Upper lobe of right lung (tissue), 1 donor: Measurements from ENCODE around the gene FEM1B. TPM values are rescaled to one million over a fixed set of nuclear protein-coding genes. Genes with fewer than 3 reads are reported as not detected.

Source experiments
- ATAC-seq: fragments of 200-7000 bp; cut with Tn5 transposase; one replicate; pipeline ENCODE4 v1.9.1; 2020; ENCODE audit warnings: mild to moderate bottlenecking, moderate library complexity
- DNase-seq: peaks from one replicate; pipeline ENCODE4 v3.0.0-alpha.2; 2020
- H3K27ac ChIP-seq: fragments of 200-600 bp; one replicate; pipeline ENCODE4 v1.8.0; 2022
- H3K27me3 ChIP-seq: fragments of 200-600 bp; one replicate; pipeline ENCODE4 v1.8.0; 2022; ENCODE audit warnings: mild to moderate bottlenecking
- H3K36me3 ChIP-seq: fragments of 200-600 bp; one replicate; pipeline ENCODE4 v1.8.0; 2022
- H3K4me1 ChIP-seq: fragments of 200-600 bp; one replicate; pipeline ENCODE4 v1.8.0; 2022
- H3K4me3 ChIP-seq: fragments of 200-600 bp; one replicate; pipeline ENCODE4 v1.8.0; 2022; ENCODE audit warnings: mild to moderate bottlenecking
- H3K9me3 ChIP-seq: fragments of 200-600 bp; one replicate; pipeline ENCODE4 v1.8.0; 2022
- intact Hi-C: fragments of 100-400 bp; cut with DNase I; formaldehyde crosslinking; loops from one replicate; pipeline ENCODE4 v1.11.0; 2022
- total RNA-seq: library from RNA; stranded (reverse); fragmentation: NEBNext Ultra II Directional; extraction: Animal tissue kit (Norgen Biotek cat#: 25700); gene quantifications from one replicate; pipeline ENCODE4 v1.2.1, GENCODE V29; 2021
- TF ChIP-seq, protein P1 (sequence below): fragments of 200-600 bp; IDR thresholded peaks from one replicate; pipeline ENCODE4 v1.8.0; 2022; ENCODE audit warnings: antibody characterized with exemption
- donor health status: DM: no; HTN: yes; CAD: no; lungs with severe emphysema.

FEM1B gene
- total RNA-seq, 1 donor from 2014 or later: 42.3 TPM

GRCh38 chr15:68315495-68316031, 38.0 kb downstream of the FEM1B start:
- DNase-seq (peak; percentile 40), ATAC-seq (no peak)
- H3K4me1 ChIP-seq: no peaks in the 10 kb centered on the region
- intact Hi-C loops: no loop called here
- no peaks in the 10 kb centered on the region for H3K27me3 ChIP-seq
- H3K9me3 ChIP-seq: no peaks in the 10 kb centered on the region
- TF ChIP-seq, protein P1, sequence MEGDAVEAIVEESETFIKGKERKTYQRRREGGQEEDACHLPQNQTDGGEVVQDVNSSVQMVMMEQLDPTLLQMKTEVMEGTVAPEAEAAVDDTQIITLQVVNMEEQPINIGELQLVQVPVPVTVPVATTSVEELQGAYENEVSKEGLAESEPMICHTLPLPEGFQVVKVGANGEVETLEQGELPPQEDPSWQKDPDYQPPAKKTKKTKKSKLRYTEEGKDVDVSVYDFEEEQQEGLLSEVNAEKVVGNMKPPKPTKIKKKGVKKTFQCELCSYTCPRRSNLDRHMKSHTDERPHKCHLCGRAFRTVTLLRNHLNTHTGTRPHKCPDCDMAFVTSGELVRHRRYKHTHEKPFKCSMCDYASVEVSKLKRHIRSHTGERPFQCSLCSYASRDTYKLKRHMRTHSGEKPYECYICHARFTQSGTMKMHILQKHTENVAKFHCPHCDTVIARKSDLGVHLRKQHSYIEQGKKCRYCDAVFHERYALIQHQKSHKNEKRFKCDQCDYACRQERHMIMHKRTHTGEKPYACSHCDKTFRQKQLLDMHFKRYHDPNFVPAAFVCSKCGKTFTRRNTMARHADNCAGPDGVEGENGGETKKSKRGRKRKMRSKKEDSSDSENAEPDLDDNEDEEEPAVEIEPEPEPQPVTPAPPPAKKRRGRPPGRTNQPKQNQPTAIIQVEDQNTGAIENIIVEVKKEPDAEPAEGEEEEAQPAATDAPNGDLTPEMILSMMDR: no peak
- H3K27ac ChIP-seq: no peak overlapping the region
- H3K36me3 ChIP-seq: no peaks in the 10 kb centered on the region
- H3K4me3 ChIP-seq: no peak overlapping the region

DNA sequence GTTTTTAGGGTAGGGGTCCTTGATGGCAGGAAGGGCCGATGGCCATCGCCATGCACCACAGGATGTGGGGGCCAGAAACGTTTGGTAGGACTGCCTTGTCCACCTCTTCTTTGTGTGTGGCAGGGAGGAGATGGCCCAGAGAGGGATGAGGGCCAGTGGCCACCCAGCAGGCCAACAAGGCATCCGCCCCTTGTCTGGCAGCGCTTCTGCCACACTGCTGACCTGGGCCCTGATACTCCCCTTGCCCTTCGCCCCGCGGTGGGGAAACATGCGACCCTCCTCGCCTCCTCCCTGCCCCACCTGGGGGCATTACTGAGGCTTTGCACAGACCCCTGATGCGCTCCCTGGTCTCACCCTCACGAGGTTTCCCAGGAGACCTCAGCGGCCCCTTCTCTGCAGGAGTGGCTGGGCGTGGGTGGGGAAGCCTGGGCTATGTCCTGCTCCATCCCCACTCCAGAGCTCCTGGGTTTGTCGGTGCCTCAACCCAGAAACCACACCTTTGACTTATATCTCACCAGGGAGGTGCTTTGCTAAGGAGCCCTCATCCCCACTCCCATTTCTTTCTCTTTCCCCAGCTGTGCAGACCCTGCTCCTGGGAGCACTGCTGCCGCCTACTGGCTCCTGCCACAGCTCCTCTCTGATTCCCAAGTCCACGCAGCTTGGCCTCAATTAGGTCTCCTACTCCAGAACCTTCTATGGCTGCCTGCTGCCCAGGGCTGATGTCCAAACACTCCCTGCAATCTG, 38.7 kb downstream of the FEM1B start:
- ATAC-seq: no peak
- intact Hi-C loops: no loop called here
- no peaks in the 10 kb centered on the region for H3K27me3 ChIP-seq
- no peaks in the 10 kb centered on the region for H3K9me3 ChIP-seq
- no peak overlapping the region for H3K27ac ChIP-seq
- H3K36me3 ChIP-seq: no peaks in the 10 kb centered on the region
- H3K4me1 ChIP-seq: no peaks in the 10 kb centered on the region
- DNase-seq: peak; percentile 61
- TF ChIP-seq, protein P1: no peak
- H3K4me3 ChIP-seq: no peak overlapping the region

DNA sequence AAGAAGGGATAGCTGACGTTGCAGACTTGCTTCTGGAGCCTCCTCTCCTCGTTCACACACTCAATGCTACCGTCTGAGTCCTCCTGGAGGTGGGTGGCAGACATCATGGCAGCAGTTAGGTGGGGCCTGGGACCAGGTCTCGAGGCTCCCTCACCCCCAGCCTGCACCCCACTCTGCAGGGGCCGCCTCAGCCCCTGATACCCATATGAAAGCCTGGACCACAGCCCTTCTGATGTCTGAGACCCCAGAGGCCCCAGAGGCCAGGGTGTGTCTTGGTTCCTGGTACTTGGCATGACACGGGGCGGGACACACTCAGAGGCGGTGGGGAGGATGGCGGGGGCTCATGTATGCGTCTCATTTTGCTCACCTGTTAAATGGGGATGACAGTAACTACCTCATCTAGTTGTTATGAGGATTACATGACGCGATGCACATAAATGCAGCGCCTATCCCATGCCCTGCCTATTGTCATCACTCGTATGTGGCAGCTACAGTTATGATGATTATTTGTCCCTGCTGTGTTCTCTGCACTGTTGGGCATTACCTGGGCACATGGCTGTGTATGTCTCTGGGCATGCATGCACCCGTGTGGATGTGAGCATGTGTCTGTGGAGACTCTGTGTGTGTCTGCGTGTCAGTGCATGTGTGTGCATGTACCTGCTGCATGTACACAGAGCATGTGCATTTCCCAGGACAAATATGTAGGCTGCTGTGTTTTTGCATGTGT, 39.9 kb downstream of the FEM1B start:
- no peaks in the 10 kb centered on the region for H3K9me3 ChIP-seq
- H3K27me3 ChIP-seq: no peaks in the 10 kb centered on the region
- H3K27ac ChIP-seq: no peak overlapping the region
- intact Hi-C loops: no loop called here
- ATAC-seq (no peak), DNase-seq (peak; percentile 56)
- TF ChIP-seq, protein P1: no peak
- H3K36me3 ChIP-seq: no peaks in the 10 kb centered on the region
- no peak overlapping the region for H3K4me3 ChIP-seq
- no peaks in the 10 kb centered on the region for H3K4me1 ChIP-seq

DNA sequence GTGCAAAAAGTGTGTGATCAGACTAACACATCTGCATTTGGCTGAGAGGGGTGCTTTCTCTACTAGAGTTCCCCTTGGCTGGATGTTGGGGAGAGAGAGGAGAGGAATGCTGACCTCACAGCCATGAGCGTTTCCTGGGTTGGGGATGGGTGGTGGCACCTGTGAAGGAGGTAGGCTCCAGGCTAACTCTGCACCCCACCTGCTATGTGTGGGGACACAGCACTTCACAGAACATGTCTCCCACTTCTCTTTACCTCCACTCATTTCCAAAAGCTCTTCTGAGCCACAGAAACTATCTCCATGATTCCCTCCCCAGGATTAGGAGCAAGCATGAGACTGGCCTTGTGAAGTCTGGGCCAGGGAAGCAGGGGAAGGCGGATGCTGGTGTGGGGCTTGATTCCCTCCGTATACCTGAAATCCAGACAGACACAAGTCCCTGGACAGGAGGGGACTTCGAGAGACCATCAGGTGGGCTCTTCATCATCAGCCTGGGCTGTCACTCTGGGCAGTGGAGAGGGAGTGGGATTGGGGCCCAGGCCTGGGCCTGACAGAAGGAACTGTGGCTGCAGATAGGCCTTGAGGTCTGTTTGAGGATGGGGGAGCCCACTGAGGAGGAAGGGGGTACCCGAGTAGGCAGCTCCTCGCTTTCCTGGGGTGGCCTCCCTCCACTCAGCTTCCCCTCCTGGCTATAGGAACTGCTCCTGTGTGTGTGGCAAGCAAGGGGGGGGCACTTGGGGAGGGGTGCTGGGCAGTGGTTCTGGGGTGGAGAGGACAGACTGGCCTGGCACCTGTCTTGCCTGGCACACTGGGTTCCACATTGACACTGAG, 40.7 kb downstream of the FEM1B start:
- DNase-seq: peak; percentile 46
- no peaks in the 10 kb centered on the region for H3K36me3 ChIP-seq

More for the DNA sequence above, 40.7 kb downstream of the FEM1B start:
- Histone ChIP-seq H3K4me3 (no peak overlapping the region), H3K27ac (no peak overlapping the region), H3K4me1 (no peaks in the 10 kb centered on the region), H3K27me3 (no peaks in the 10 kb centered on the region), H3K9me3 (no peaks in the 10 kb centered on the region)
- no peak for ATAC-seq
- intact Hi-C loops: no loop called here
- TF ChIP-seq, protein P1: no peak
